ENCODE data around the gene HAT1. TPM values are rescaled to one million over a fixed set of nuclear protein-coding genes. Genes with fewer than 3 reads are reported as not detected.

HAT1 gene
- total RNA-seq, 1 donor = 31.1 TPM

- DNase-seq (ENCODE audit: insufficient read length, low spot score, missing footprints) = peak; percentile 80
- TF ChIP-seq CTCF (IDR thresholded peaks at IDR 0.05; ENCODE audit: extremely low read depth, low read depth, low read length) = no peak
- Histone ChIP-seq H3K27ac (ENCODE audit: low read depth, low read length) (no peak overlapping the region), H3K4me1 (ENCODE audit: insufficient read depth, low read length) (no peaks in the 10 kb centered on the region), H4K20me1 (ENCODE audit: insufficient read depth, low read length) (no peaks in the 10 kb centered on the region), H3K27me3 (ENCODE audit: insufficient read depth, low read length) (no peaks in the 10 kb centered on the region), H2AFZ (ENCODE audit: low read length) (no peak overlapping the region), H3K4me2 (ENCODE audit: insufficient read depth, low read length) (no peak overlapping the region), H3K36me3 (ENCODE audit: insufficient read depth, low read length) (no peaks in the 10 kb centered on the region), H3K79me2 (ENCODE audit: insufficient read depth, low read length) (no peaks in the 10 kb centered on the region), H3K4me3 (ENCODE audit: insufficient read depth, low read length) (no peak overlapping the region), H3K9me3 (ENCODE audit: low read depth, low read length) (no peaks in the 10 kb centered on the region)
These were observed 19.3 kb upstream of the HAT1 start for GRCh38 chr2:171902840-171903420.

- H3K36me3 ChIP-seq (ENCODE audit: insufficient read depth, low read length) = no peaks in the 10 kb centered on the region
- no peak overlapping the region for H2AFZ ChIP-seq (ENCODE audit: low read length)
- no peaks in the 10 kb centered on the region for H3K79me2 ChIP-seq (ENCODE audit: insufficient read depth, low read length)
- H3K27ac ChIP-seq (ENCODE audit: low read depth, low read length) = no peak overlapping the region
- TF ChIP-seq CTCF (IDR thresholded peaks at IDR 0.05; ENCODE audit: extremely low read depth, low read depth, low read length) = no peak
- no peaks in the 10 kb centered on the region for H3K4me1 ChIP-seq (ENCODE audit: insufficient read depth, low read length)
- no peak overlapping the region for H3K4me2 ChIP-seq (ENCODE audit: insufficient read depth, low read length)
- DNase-seq (ENCODE audit: insufficient read length, low spot score, missing footprints) = no peak
- no peaks in the 10 kb centered on the region for H3K9me3 ChIP-seq (ENCODE audit: low read depth, low read length)
- no peaks in the 10 kb centered on the region for H4K20me1 ChIP-seq (ENCODE audit: insufficient read depth, low read length)
- no peaks in the 10 kb centered on the region for H3K27me3 ChIP-seq (ENCODE audit: insufficient read depth, low read length)
- no peak overlapping the region for H3K4me3 ChIP-seq (ENCODE audit: insufficient read depth, low read length)
These were observed 14.0 kb upstream of the HAT1 start for GRCh38 chr2:171908235-171908634.

- no peak for TF ChIP-seq CTCF (IDR thresholded peaks at IDR 0.05; ENCODE audit: extremely low read depth, low read depth, low read length)
- Histone ChIP-seq H3K27ac (ENCODE audit: low read depth, low read length) (no peak overlapping the region), H3K79me2 (ENCODE audit: insufficient read depth, low read length) (no peaks in the 10 kb centered on the region), H3K4me3 (ENCODE audit: insufficient read depth, low read length) (no peak overlapping the region), H2AFZ (ENCODE audit: low read length) (no peak overlapping the region), H3K27me3 (ENCODE audit: insufficient read depth, low read length) (no peaks in the 10 kb centered on the region), H3K4me1 (ENCODE audit: insufficient read depth, low read length) (no peaks in the 10 kb centered on the region), H3K36me3 (ENCODE audit: insufficient read depth, low read length) (no peaks in the 10 kb centered on the region), H3K4me2 (ENCODE audit: insufficient read depth, low read length) (no peak overlapping the region), H3K9me3 (ENCODE audit: low read depth, low read length) (no peaks in the 10 kb centered on the region), H4K20me1 (ENCODE audit: insufficient read depth, low read length) (no peaks in the 10 kb centered on the region)
- no peak for DNase-seq (ENCODE audit: insufficient read length, low spot score, missing footprints)
These were observed 13.0 kb upstream of the HAT1 start for GRCh38 chr2:171909266-171909665.

- H3K36me3 ChIP-seq (ENCODE audit: insufficient read depth, low read length) = no peaks in the 10 kb centered on the region
- no peak overlapping the region for H3K4me3 ChIP-seq (ENCODE audit: insufficient read depth, low read length)
- H3K27me3 ChIP-seq (ENCODE audit: insufficient read depth, low read length) = no peaks in the 10 kb centered on the region
- H3K9me3 ChIP-seq (ENCODE audit: low read depth, low read length) = no peaks in the 10 kb centered on the region
- H3K4me1 ChIP-seq (ENCODE audit: insufficient read depth, low read length) = no peaks in the 10 kb centered on the region
- no peak for DNase-seq (ENCODE audit: insufficient read length, low spot score, missing footprints)
- H2AFZ ChIP-seq (ENCODE audit: low read length) = no peak overlapping the region
- H3K27ac ChIP-seq (ENCODE audit: low read depth, low read length) = no peak overlapping the region
- TF ChIP-seq CTCF (IDR thresholded peaks at IDR 0.05; ENCODE audit: extremely low read depth, low read depth, low read length) = no peak
- H4K20me1 ChIP-seq (ENCODE audit: insufficient read depth, low read length) = no peaks in the 10 kb centered on the region
- no peaks in the 10 kb centered on the region for H3K79me2 ChIP-seq (ENCODE audit: insufficient read depth, low read length)
- H3K4me2 ChIP-seq (ENCODE audit: insufficient read depth, low read length) = no peak overlapping the region
These were observed 11.8 kb upstream of the HAT1 start for GRCh38 chr2:171910494-171910893.
